PC-9 (cell line): ENCODE measurements around the gene GPS2. TPM values are rescaled to one million over a fixed set of nuclear protein-coding genes. Genes with fewer than 3 reads are reported as not detected.

Experiments
- BruUV-seq: library from RNA; stranded (reverse); fragments of 400-500 nt; replicated peaks from 2 replicates; lab custom pipeline; 2021; lab: Mats Ljungman, UMichigan
- CTCF ChIA-PET: fragments of 300-600 bp; sonication (Branson Sonifier 250); formaldehyde crosslinking; loops from one replicate; lab custom pipeline; 2022; ENCODE audit warnings: antibody characterized with exemption; lab: Charles Lee
- POLR2A ChIA-PET: fragments of 300-600 bp; sonication (Branson Sonifier 250); formaldehyde crosslinking; loops from one replicate; lab custom pipeline; 2022; ENCODE audit warnings: antibody characterized with exemption; ENCODE audit not compliant: unreplicated experiment; lab: Charles Lee
- DNase-seq, 2 experiments: peaks; one replicate each; pipeline versions ENCODE4 v3.0.0 to v3.0.0-alpha.2; 2015 to 2022; ENCODE audit warnings: mixed read lengths in 1 of 2
- H2AFZ ChIP-seq: fragments of 200-600 bp; sonication (generic); 2 replicates; pipeline ENCODE4 v1.8.1; 2017; ENCODE audit warnings: antibody characterized with exemption
- H3F3A ChIP-seq: fragments of 200-600 bp; sonication (generic); 2 replicates; pipeline ENCODE4 v1.8.1; 2017; ENCODE audit warnings: antibody characterized with exemption, mild to moderate bottlenecking, low read depth; ENCODE audit not compliant: insufficient read depth
- H3K27ac ChIP-seq: fragments of 200-600 bp; sonication (generic); 2 replicates; pipeline ENCODE4 v1.6.1; 2016; ENCODE audit warnings: mixed run types
- H3K27me3 ChIP-seq: fragments of 200-600 bp; sonication (generic); 2 replicates; pipeline ENCODE4 v1.6.1; 2016; ENCODE audit warnings: low read depth, mixed run types; ENCODE audit not compliant: insufficient read depth
- H3K36me3 ChIP-seq: fragments of 200-600 bp; sonication (generic); 2 replicates; pipeline ENCODE4 v1.6.1; 2016; ENCODE audit warnings: low read depth, mixed run types
- H3K4me1 ChIP-seq: fragments of 200-600 bp; sonication (generic); replicated peaks from 2 replicates; pipeline ENCODE4 v1.6.1; 2016; ENCODE audit warnings: mixed run types; ENCODE audit not compliant: insufficient read depth
- H3K4me2 ChIP-seq: fragments of 200-600 bp; sonication (generic); 2 replicates; pipeline ENCODE4 v1.6.1; 2017; ENCODE audit warnings: mixed run types
- H3K4me3 ChIP-seq: fragments of 200-600 bp; sonication (generic); 2 replicates; pipeline ENCODE4 v1.6.1; 2016; ENCODE audit warnings: mixed run types
- H3K79me2 ChIP-seq: fragments of 200-600 bp; sonication (generic); 2 replicates; pipeline ENCODE4 v1.6.1; 2017; ENCODE audit warnings: low read depth, mixed run types
- H3K9me2 ChIP-seq: fragments of 200-600 bp; sonication (generic); 2 replicates; pipeline ENCODE4 v1.8.1; 2017; ENCODE audit warnings: mild to moderate bottlenecking; ENCODE audit not compliant: insufficient read depth
- H3K9me3 ChIP-seq: fragments of 200-600 bp; sonication (generic); 2 replicates; pipeline ENCODE4 v1.8.1; 2016; ENCODE audit warnings: low read depth; ENCODE audit not compliant: insufficient read depth
- H4K20me1 ChIP-seq: fragments of 200-600 bp; sonication (generic); 2 replicates; pipeline ENCODE4 v1.8.1; 2017; ENCODE audit not compliant: insufficient read depth
- CTCF ChIP-seq: fragments of 200-600 bp; sonication (generic); conservative IDR thresholded peaks from 2 replicates; pipeline ENCODE4 v1.6.1; 2017; ENCODE audit warnings: mixed run types, antibody characterized with exemption, mild to moderate bottlenecking, moderate library complexity
- EZH2 ChIP-seq: fragments of 200-600 bp; sonication (generic); IDR thresholded peaks from 2 replicates; pipeline ENCODE4 v1.8.0; 2017; ENCODE audit warnings: antibody characterized with exemption, low read depth
- intact Hi-C: fragments of 100-400 bp; cut with micrococcal nuclease; formaldehyde crosslinking; loops from one replicate; pipeline ENCODE4 v1.10.0; 2022; ENCODE audit not compliant: unreplicated experiment
- total RNA-seq: library from RNA; stranded (reverse); gene quantifications from 2 replicates; pipeline ENCODE4 v1.2.3, GENCODE V29; 2021

The GPS2 gene
- total RNA-seq, 1 experiment from 2014 or later, result 61.3 TPM

GRCh38 chr17:7315570-7316235 is 543 bp upstream of the GPS2 start:
- CTCF ChIA-PET, result interaction anchor here (0.7 kb wide), 1 partner anchor 14 kb away, joined by 11 read pairs; the partner anchor contains the start of gene NEURL4
- peaks cover 23% of the 10 kb centered on the region for H3K36me3 ChIP-seq
- POLR2A ChIA-PET, result interaction anchor here (0.6 to 0.7 kb wide), 3 partner anchors 14 to 428 kb away, joined by 3 to 5 read pairs (median 3); no protein-coding TSS in a partner anchor
- no TSS peak for BruUV-seq
- H3K9me2 ChIP-seq, result no peaks in the 10 kb centered on the region
- peak overlapping the region; percentile 72 for H2AFZ ChIP-seq
- peaks cover 62% of the 10 kb centered on the region for H3F3A ChIP-seq
- peak in 1 of 2 experiments; percentile 30 for DNase-seq
- peaks cover 35% of the 10 kb centered on the region for H3K79me2 ChIP-seq
- intact Hi-C loops, result no loop called here
- peak overlapping the region; percentile 64 for H3K27ac ChIP-seq
- H3K4me1 ChIP-seq, result peaks cover 33% of the 10 kb centered on the region
- no peaks in the 10 kb centered on the region for H3K9me3 ChIP-seq
- no peak for TF ChIP-seq EZH2
- no peaks in the 10 kb centered on the region for H3K27me3 ChIP-seq
- H3K4me3 ChIP-seq, result peak overlapping the region; percentile 97
- H3K4me2 ChIP-seq, result peak overlapping the region; percentile 94
- H4K20me1 ChIP-seq, result peaks cover 37% of the 10 kb centered on the region

GRCh38 chr17:7313890-7314718 is 1.1 kb downstream of the GPS2 start:
- no peaks in the 10 kb centered on the region for H3K9me2 ChIP-seq
- intact Hi-C loops, result no loop called here
- H2AFZ ChIP-seq, result no peak overlapping the region
- H4K20me1 ChIP-seq, result peaks cover 53% of the 10 kb centered on the region
- ChIA-PET CTCF (interaction anchor here (0.7 kb wide), 1 partner anchor 275 kb away, joined by 13 read pairs; no protein-coding TSS in a partner anchor), POLR2A (interaction anchor here (0.7 to 1.0 kb wide), 2 partner anchors 9 to 16 kb away, joined by 5 to 13 read pairs; no protein-coding TSS in a partner anchor)
- no peaks in the 10 kb centered on the region for H3K27me3 ChIP-seq
- H3K4me3 ChIP-seq, result peak overlapping the region; percentile 97
- peaks cover 49% of the 10 kb centered on the region for H3K4me1 ChIP-seq
- peaks cover 38% of the 10 kb centered on the region for H3K36me3 ChIP-seq
- H3F3A ChIP-seq, result peaks cover 74% of the 10 kb centered on the region
- TF ChIP-seq CTCF (no peak), EZH2 (no peak)
- H3K27ac ChIP-seq, result peak overlapping the region; percentile 64
- H3K4me2 ChIP-seq, result peak overlapping the region; percentile 94
- TSS peak; percentile 67 for BruUV-seq
- peak in 1 of 2 experiments; percentile 47 for DNase-seq
- H3K9me3 ChIP-seq, result no peaks in the 10 kb centered on the region
- peaks cover 51% of the 10 kb centered on the region for H3K79me2 ChIP-seq

GRCh38 chr17:7313088-7313889 is 1.9 kb downstream of the GPS2 start:
- POLR2A ChIA-PET, result interaction anchor here (0.6 kb wide), 1 partner anchor 301 kb away, joined by 4 read pairs; the partner anchor contains the start of gene FXR2
- no TSS peak for BruUV-seq
- peak in 1 of 2 experiments; percentile 54 for DNase-seq
- Histone ChIP-seq H3K27me3 (no peaks in the 10 kb centered on the region), H3F3A (peaks cover 83% of the 10 kb centered on the region), H3K27ac (peak overlapping the region; percentile 64), H3K4me3 (peak overlapping the region; percentile 97; the same call in 1 of the 2 replicates), H3K4me2 (peak overlapping the region; percentile 94), H4K20me1 (peaks cover 56% of the 10 kb centered on the region), H3K4me1 (peaks cover 49% of the 10 kb centered on the region), H3K36me3 (peaks cover 43% of the 10 kb centered on the region), H3K9me3 (no peaks in the 10 kb centered on the region), H2AFZ (no peak overlapping the region), H3K79me2 (peaks cover 59% of the 10 kb centered on the region), H3K9me2 (no peaks in the 10 kb centered on the region)
- intact Hi-C loops, result no loop called here
- no peak for TF ChIP-seq EZH2
- 0 out of 2 replicates have a peak, but pooled peaks have one; percentile 28 for TF ChIP-seq CTCF
- CTCF ChIA-PET, result interaction anchor here (0.7 kb wide), 2 partner anchors 66 to 276 kb away, joined by 3 to 13 read pairs; no protein-coding TSS in a partner anchor
